ENCODE results near the gene TMC6.

The TMC6 gene

GRCh38 chr17:78135858-78136500 lies 7.4 kb upstream of the TMC6 start:
- DNase-seq (ENCODE audit: low spot score), result no peak

GRCh38 chr17:78134899-78135385 lies 6.4 kb upstream of the TMC6 start:
- no peak for DNase-seq (ENCODE audit: low spot score)

GRCh38 chr17:78133971-78134898 lies 5.7 kb upstream of the TMC6 start:
- DNase-seq (ENCODE audit: low spot score), result peak; percentile 37

- DNase-seq (ENCODE audit: low spot score), result no peak
Observed at GRCh38 chr17:78133179-78133951, 4.8 kb upstream of the TMC6 start.

- no peak for DNase-seq (ENCODE audit: low spot score)
Observed at GRCh38 chr17:78132767-78133178, 4.2 kb upstream of the TMC6 start.

- DNase-seq (ENCODE audit: low spot score), result no peak
Observed at GRCh38 chr17:78132084-78132676, 3.6 kb upstream of the TMC6 start.

GRCh38 chr17:78131172-78132083 lies 2.9 kb upstream of the TMC6 start:
- DNase-seq (ENCODE audit: low spot score), result no peak

- DNase-seq (ENCODE audit: low spot score), result no peak
Observed at GRCh38 chr17:78130437-78131101, 2.0 kb upstream of the TMC6 start, which contains the start of gene TMC8. TSS of gene TMC8 (plus strand) at chr17:78130771. CDS start at chr17:78131589, 818 bp downstream.

- DNase-seq (ENCODE audit: low spot score), result no peak
Observed at GRCh38 chr17:78130090-78130436, 1.5 kb upstream of the TMC6 start.

- DNase-seq (ENCODE audit: low spot score), result no peak
Observed at GRCh38 chr17:78129351-78130089, 965 bp upstream of the TMC6 start.

GRCh38 chr17:78127888-78128550 lies 536 bp downstream of the TMC6 start:
- peak; percentile 38 for DNase-seq (ENCODE audit: low spot score)

GRCh38 chr17:78127239-78127887 lies 1.2 kb downstream of the TMC6 start:
- peak; percentile 76 for DNase-seq (ENCODE audit: low spot score)

- DNase-seq (ENCODE audit: low spot score), result no peak
Observed at GRCh38 chr17:78126895-78127238, 1.7 kb downstream of the TMC6 start.

GRCh38 chr17:78125976-78126894 lies 2.3 kb downstream of the TMC6 start:
- DNase-seq (ENCODE audit: low spot score), result no peak

GRCh38 chr17:78125138-78125913 lies 3.2 kb downstream of the TMC6 start:
- DNase-seq (ENCODE audit: low spot score), result no peak

- DNase-seq (ENCODE audit: low spot score), result no peak
Observed at GRCh38 chr17:78124836-78125137, 3.8 kb downstream of the TMC6 start.

Data from RKO (cell line).